Effector memory CD8-positive, alpha-beta T cell (primary cell): ENCODE data around the gene AKAP13.
"Not testable (repeated sequence)": the region's sequence is repeated elsewhere in the genome, so short reads cannot be mapped to it uniquely, and the experiment has no call there.

Experiments
- ATAC-seq: fragments of 150-1000 bp; cut with Tn5 transposase; replicated peaks from 2 replicates; pipeline ENCODE4 v1.10.0; 2021; ENCODE audit warnings: mild to moderate bottlenecking, moderate library complexity
- DNase-seq, 3 experiments: peaks; one replicate each; pipeline ENCODE4 v3.0.0; 2021
- H3K27ac Mint-ChIP-seq, 2 donors: one replicate each; pipeline ENCODE4 v1.8.0; 2022; ENCODE audit warnings: mild to moderate bottlenecking in 2 of 2, mixed read lengths in 2 of 2, moderate library complexity in 2 of 2
- H3K27me3 Mint-ChIP-seq, 2 donors: one replicate each; pipeline ENCODE4 v1.8.0; 2022; ENCODE audit warnings: mixed read lengths in 2 of 2
- H3K36me3 Mint-ChIP-seq: one replicate; pipeline ENCODE4 v1.8.0; 2022; ENCODE audit warnings: mild to moderate bottlenecking, moderate library complexity, mixed read lengths; ENCODE audit not compliant: insufficient read depth
- H3K4me1 Mint-ChIP-seq, 2 donors: one replicate each; pipeline ENCODE4 v1.8.0; 2022; ENCODE audit warnings: low read depth in 2 of 2, mixed read lengths in 2 of 2
- H3K4me3 Mint-ChIP-seq, 2 donors: one replicate each; pipeline ENCODE4 v1.8.0; 2022; ENCODE audit warnings: mild to moderate bottlenecking in 2 of 2, mixed read lengths in 2 of 2, moderate library complexity in 2 of 2
- H3K9me3 Mint-ChIP-seq, 2 donors: one replicate each; pipeline ENCODE4 v1.8.0; 2022; ENCODE audit warnings: mixed read lengths in 2 of 2

Gene AKAP13

GRCh38 chr15:85343443-85343842 is 37.0 kb upstream of the AKAP13 start:
- DNase-seq, H3K9me3 Mint-ChIP-seq, H3K4me1 Mint-ChIP-seq, H3K4me3 Mint-ChIP-seq, H3K27me3 Mint-ChIP-seq, H3K36me3 Mint-ChIP-seq, ATAC-seq, H3K27ac Mint-ChIP-seq: not testable (repeated sequence)

- not testable (repeated sequence) for ATAC-seq
These were observed 36.2 kb upstream of the AKAP13 start for GRCh38 chr15:85344241-85344640.

GRCh38 chr15:85344653-85345114 is 35.7 kb upstream of the AKAP13 start:
- not testable (repeated sequence) for ATAC-seq, H3K4me3 Mint-ChIP-seq, H3K27ac Mint-ChIP-seq, H3K27me3 Mint-ChIP-seq, H3K9me3 Mint-ChIP-seq, H3K4me1 Mint-ChIP-seq, H3K36me3 Mint-ChIP-seq, DNase-seq

More at GRCh38 chr15:85344241-85344640, 36.2 kb upstream of the AKAP13 start:
- H3K4me3 Mint-ChIP-seq, DNase-seq, H3K27ac Mint-ChIP-seq, H3K9me3 Mint-ChIP-seq, H3K27me3 Mint-ChIP-seq, H3K36me3 Mint-ChIP-seq, H3K4me1 Mint-ChIP-seq: not testable (repeated sequence)

GRCh38 chr15:85345196-85345918 is 35.0 kb upstream of the AKAP13 start:
- not testable (repeated sequence) for ATAC-seq, DNase-seq, H3K27me3 Mint-ChIP-seq, H3K4me3 Mint-ChIP-seq, H3K36me3 Mint-ChIP-seq, H3K9me3 Mint-ChIP-seq, H3K4me1 Mint-ChIP-seq, H3K27ac Mint-ChIP-seq

GRCh38 chr15:85346462-85347084 is 33.8 kb upstream of the AKAP13 start:
- not testable (repeated sequence) for H3K4me3 Mint-ChIP-seq, H3K27me3 Mint-ChIP-seq, DNase-seq, H3K36me3 Mint-ChIP-seq, H3K9me3 Mint-ChIP-seq, H3K27ac Mint-ChIP-seq, H3K4me1 Mint-ChIP-seq
- peak; percentile 77 for ATAC-seq

GRCh38 chr15:85347264-85348047 is 32.9 kb upstream of the AKAP13 start:
- not testable (repeated sequence) for H3K4me3 Mint-ChIP-seq, H3K27me3 Mint-ChIP-seq, DNase-seq, H3K9me3 Mint-ChIP-seq, H3K4me1 Mint-ChIP-seq, H3K27ac Mint-ChIP-seq, H3K36me3 Mint-ChIP-seq
- peak; percentile 11 for ATAC-seq

GRCh38 chr15:85348048-85348766 is 32.2 kb upstream of the AKAP13 start:
- peak; percentile 72 for ATAC-seq
- not testable (repeated sequence) for H3K4me3 Mint-ChIP-seq, H3K27me3 Mint-ChIP-seq, DNase-seq, H3K4me1 Mint-ChIP-seq, H3K9me3 Mint-ChIP-seq, H3K27ac Mint-ChIP-seq, H3K36me3 Mint-ChIP-seq

GRCh38 chr15:85349062-85349461 is 31.3 kb upstream of the AKAP13 start:
- DNase-seq, ATAC-seq, H3K4me1 Mint-ChIP-seq, H3K9me3 Mint-ChIP-seq, H3K27ac Mint-ChIP-seq, H3K27me3 Mint-ChIP-seq, H3K4me3 Mint-ChIP-seq, H3K36me3 Mint-ChIP-seq: not testable (repeated sequence)

- DNase-seq (no peak), ATAC-seq (no peak)
- Mint-ChIP-seq H3K9me3 (no peaks in the 10 kb centered on the region), H3K4me1 (peaks cover 0 to 7% of the 10 kb centered on the region in 2 donors), H3K4me3 (no peak overlapping the region), H3K27me3 (peaks cover 0 to 8% of the 10 kb centered on the region in 2 donors), H3K36me3 (peaks cover 9% of the 10 kb centered on the region), H3K27ac (no peak overlapping the region)
These were observed 30.0 kb upstream of the AKAP13 start for GRCh38 chr15:85350395-85350794.

GRCh38 chr15:85351501-85351900 is 28.9 kb upstream of the AKAP13 start:
- H3K4me3 Mint-ChIP-seq, H3K9me3 Mint-ChIP-seq, H3K36me3 Mint-ChIP-seq, H3K4me1 Mint-ChIP-seq, H3K27me3 Mint-ChIP-seq, ATAC-seq, H3K27ac Mint-ChIP-seq, DNase-seq: not testable (repeated sequence)

GRCh38 chr15:85351965-85352364 is 28.4 kb upstream of the AKAP13 start:
- peaks cover 9% of the 10 kb centered on the region for H3K36me3 Mint-ChIP-seq
- H3K27me3 Mint-ChIP-seq = peaks cover 0 to 8% of the 10 kb centered on the region in 2 donors
- H3K27ac Mint-ChIP-seq = no peak overlapping the region
- peaks cover 0 to 4% of the 10 kb centered on the region in 2 donors for H3K4me1 Mint-ChIP-seq
- H3K4me3 Mint-ChIP-seq = no peak overlapping the region
- DNase-seq = no peak
- ATAC-seq = no peak
- H3K9me3 Mint-ChIP-seq = no peaks in the 10 kb centered on the region

- peaks cover 9% of the 10 kb centered on the region for H3K36me3 Mint-ChIP-seq
- no peaks in the 10 kb centered on the region for H3K9me3 Mint-ChIP-seq
- H3K27ac Mint-ChIP-seq = no peak overlapping the region
- DNase-seq (no peak), ATAC-seq (no peak)
- H3K4me3 Mint-ChIP-seq = no peak overlapping the region
- peaks cover 4 to 7% of the 10 kb centered on the region in 2 donors for H3K4me1 Mint-ChIP-seq
- H3K27me3 Mint-ChIP-seq = peaks cover 0 to 8% of the 10 kb centered on the region in 2 donors
These were observed 26.9 kb upstream of the AKAP13 start for GRCh38 chr15:85353516-85353915.

GRCh38 chr15:85354461-85354860 is 25.9 kb upstream of the AKAP13 start:
- DNase-seq (no peak), ATAC-seq (no peak)
- no peak overlapping the region for H3K27ac Mint-ChIP-seq
- H3K36me3 Mint-ChIP-seq = peaks cover 8% of the 10 kb centered on the region
- H3K27me3 Mint-ChIP-seq = peaks cover 0 to 8% of the 10 kb centered on the region in 2 donors
- H3K4me1 Mint-ChIP-seq = peaks cover 4 to 6% of the 10 kb centered on the region in 2 donors
- H3K4me3 Mint-ChIP-seq = no peak overlapping the region
- H3K9me3 Mint-ChIP-seq = no peaks in the 10 kb centered on the region
